Kidney epithelial cell (primary cell): ENCODE results near the gene CCR6. TPM values are rescaled to one million over a fixed set of nuclear protein-coding genes. Genes with fewer than 3 reads are reported as not detected.

Source experiments
- DNase-seq: peaks from one replicate; pipeline ENCODE4 v3.0.0-alpha.2; 2010; ENCODE audit warnings: low read depth
- H3K27me3 ChIP-seq: 2 replicates; pipeline ENCODE4 v1.6.0; 2011; ENCODE audit warnings: low read length; ENCODE audit not compliant: control insufficient read depth, insufficient read depth
- H3K36me3 ChIP-seq: 2 replicates; pipeline ENCODE4 v1.5.1; 2011; ENCODE audit warnings: low read length; ENCODE audit not compliant: control insufficient read depth, insufficient read depth
- H3K4me3 ChIP-seq: 2 replicates; pipeline ENCODE4 v1.5.1; 2011; ENCODE audit warnings: low read depth, mild to moderate bottlenecking, control low read depth, low read length
- CTCF ChIP-seq: IDR thresholded peaks from 2 replicates; pipeline ENCODE4 v1.5.1; 2011; ENCODE audit warnings: mild to moderate bottlenecking, moderate library complexity, low read length, control low read depth, inconsistent platforms; ENCODE audit not compliant: insufficient read depth, poor library complexity, severe bottlenecking
- total RNA-seq: library from RNA; depleted of rRNA; stranded (reverse); fragments of >200 nt; gene quantifications from 2 replicates; pipeline ENCODE4 v1.2.3, GENCODE V29; 2015

The CCR6 gene
- total RNA-seq, 1 donor from 2014 or later, result not detected

- DNase-seq, result no peak
- TF ChIP-seq CTCF, result no peak
- no peaks in the 10 kb centered on the region for H3K27me3 ChIP-seq
- H3K36me3 ChIP-seq, result no peaks in the 10 kb centered on the region
- H3K4me3 ChIP-seq, result no peak overlapping the region
Observed at GRCh38 chr6:167102318-167102717, 20.6 kb upstream of the CCR6 start.

- no peak for TF ChIP-seq CTCF
- no peaks in the 10 kb centered on the region for H3K36me3 ChIP-seq
- DNase-seq, result no peak
- no peaks in the 10 kb centered on the region for H3K27me3 ChIP-seq
- H3K4me3 ChIP-seq, result no peak overlapping the region
Observed at GRCh38 chr6:167103041-167103891, 19.6 kb upstream of the CCR6 start.

- no peak for TF ChIP-seq CTCF
- no peaks in the 10 kb centered on the region for H3K27me3 ChIP-seq
Observed at GRCh38 chr6:167104388-167104787, 18.5 kb upstream of the CCR6 start.

GRCh38 chr6:167105060-167105459 lies 17.8 kb upstream of the CCR6 start:
- Histone ChIP-seq H3K27me3 (no peaks in the 10 kb centered on the region), H3K4me3 (no peak overlapping the region), H3K36me3 (no peaks in the 10 kb centered on the region)
- no peak for DNase-seq
- TF ChIP-seq CTCF, result no peak

More at GRCh38 chr6:167104388-167104787, 18.5 kb upstream of the CCR6 start:
- no peak overlapping the region for H3K4me3 ChIP-seq
- no peak for DNase-seq
- H3K36me3 ChIP-seq, result no peaks in the 10 kb centered on the region

- no peaks in the 10 kb centered on the region for H3K36me3 ChIP-seq
- TF ChIP-seq CTCF, result no peak
- H3K27me3 ChIP-seq, result no peaks in the 10 kb centered on the region
- no peak for DNase-seq
- H3K4me3 ChIP-seq, result no peak overlapping the region
Observed at GRCh38 chr6:167106406-167106805, 16.5 kb upstream of the CCR6 start.

- no peak for DNase-seq
- H3K36me3 ChIP-seq, result no peaks in the 10 kb centered on the region
- TF ChIP-seq CTCF, result no peak
Observed at GRCh38 chr6:167107787-167108186, 15.1 kb upstream of the CCR6 start.

More at GRCh38 chr6:167107787-167108186, 15.1 kb upstream of the CCR6 start:
- no peak overlapping the region for H3K4me3 ChIP-seq
- H3K27me3 ChIP-seq, result peaks cover 2% of the 10 kb centered on the region
